Sigmoid colon (tissue), 7 donors: ENCODE measurements around the gene ZFPM1. TPM values are rescaled to one million over a fixed set of nuclear protein-coding genes. Genes with fewer than 3 reads are reported as not detected.

Experiments
- DNase-seq: peaks from one replicate; pipeline ENCODE4 v3.0.0-alpha.2; 2019
- H3K27ac ChIP-seq, 4 donors: fragments of 200-600 bp; sonication (generic); one replicate each; pipeline ENCODE4 v1.5.1; 2016 to 2019; ENCODE audit warnings: mild to moderate bottlenecking in 1 of 4
- H3K27me3 ChIP-seq, 3 donors: fragments of 200-600 bp; sonication (generic); one replicate each; pipeline ENCODE4 v1.5.1; 2019; ENCODE audit warnings: mild to moderate bottlenecking in 1 of 3
- H3K36me3 ChIP-seq, 4 donors: fragments of 200-600 bp; sonication (generic); one replicate each; pipeline ENCODE4 v1.5.1; 2016 to 2019
- H3K4me1 ChIP-seq, 4 donors: fragments of 200-600 bp; sonication (generic); one replicate each; pipeline ENCODE4 v1.5.1; 2017 to 2019
- H3K4me3 ChIP-seq, 4 donors: fragments of 200-600 bp; sonication (generic); one replicate each; pipeline ENCODE4 v1.5.1; 2017 to 2019; ENCODE audit warnings: mild to moderate bottlenecking in 2 of 4, moderate library complexity in 1 of 4
- H3K9me3 ChIP-seq, 4 donors: fragments of 200-600 bp in 3 of 4; sonication (generic) in 3 of 4; one replicate each; pipeline versions ENCODE4 v1.5.1 to v1.6.1; 2013 to 2019
- CTCF ChIP-seq, 4 experiments: fragments of 450-650 bp in 3 of 4; fragments of 200-600 bp in 1 of 4; IDR thresholded peaks; one replicate each; pipeline ENCODE4 v1.5.1; 2016 to 2019; ENCODE audit warnings: antibody characterized with exemption in 4 of 4, mild to moderate bottlenecking in 3 of 4, moderate library complexity in 2 of 4
- EP300 ChIP-seq, 4 donors: sonication (generic); formaldehyde crosslinking; IDR thresholded peaks; one replicate each; pipeline ENCODE4 v1.6.1; 2017; ENCODE audit warnings: antibody characterized with exemption in 4 of 4
- POLR2A ChIP-seq, 2 donors: fragments of 450-650 bp; IDR thresholded peaks; one replicate each; pipeline ENCODE4 v1.6.1; 2016; ENCODE audit warnings: antibody characterized with exemption in 2 of 2, mild to moderate bottlenecking in 2 of 2, moderate library complexity in 2 of 2
- POLR2AphosphoS5 ChIP-seq, 4 donors: sonication (generic); formaldehyde crosslinking; IDR thresholded peaks; one replicate each; pipeline ENCODE4 v1.6.1; 2017; ENCODE audit warnings: antibody characterized with exemption in 4 of 4
- WGBS, 2 donors: extraction: QIAGEN DNeasy Blood & Tissue Kit; methylation state at CpG; one replicate each; pipeline ENCODE4 v1.1.7; 2013; 5-methylcytosine and 5-hydroxymethylcytosine counted together
- intact Hi-C: fragments of 100-400 bp; cut with DNase I; formaldehyde crosslinking; loops from one replicate; pipeline ENCODE4 v1.15.1; 2023
- polyA plus RNA-seq, 3 donors: library from polyadenylated mRNA; stranded (reverse); fragments of 200-250 nt; gene quantifications; one replicate each; pipeline ENCODE4 v1.2.3, GENCODE V29; 2013
- total RNA-seq, 4 donors: library from RNA; depleted of rRNA; stranded (reverse); fragments of >200 nt; gene quantifications; one replicate each; pipeline ENCODE4 v1.1.0, GENCODE V29; 2016
- donor health status: healthy with polysubstance abuse.
- donor health status: Bipolar disorder and iron deficiency.
- donor health status: healthy.

ZFPM1 gene
- total and polyA plus RNA-seq, 7 donors = 0.27 to 3.7 (median 0.66) TPM

DNA sequence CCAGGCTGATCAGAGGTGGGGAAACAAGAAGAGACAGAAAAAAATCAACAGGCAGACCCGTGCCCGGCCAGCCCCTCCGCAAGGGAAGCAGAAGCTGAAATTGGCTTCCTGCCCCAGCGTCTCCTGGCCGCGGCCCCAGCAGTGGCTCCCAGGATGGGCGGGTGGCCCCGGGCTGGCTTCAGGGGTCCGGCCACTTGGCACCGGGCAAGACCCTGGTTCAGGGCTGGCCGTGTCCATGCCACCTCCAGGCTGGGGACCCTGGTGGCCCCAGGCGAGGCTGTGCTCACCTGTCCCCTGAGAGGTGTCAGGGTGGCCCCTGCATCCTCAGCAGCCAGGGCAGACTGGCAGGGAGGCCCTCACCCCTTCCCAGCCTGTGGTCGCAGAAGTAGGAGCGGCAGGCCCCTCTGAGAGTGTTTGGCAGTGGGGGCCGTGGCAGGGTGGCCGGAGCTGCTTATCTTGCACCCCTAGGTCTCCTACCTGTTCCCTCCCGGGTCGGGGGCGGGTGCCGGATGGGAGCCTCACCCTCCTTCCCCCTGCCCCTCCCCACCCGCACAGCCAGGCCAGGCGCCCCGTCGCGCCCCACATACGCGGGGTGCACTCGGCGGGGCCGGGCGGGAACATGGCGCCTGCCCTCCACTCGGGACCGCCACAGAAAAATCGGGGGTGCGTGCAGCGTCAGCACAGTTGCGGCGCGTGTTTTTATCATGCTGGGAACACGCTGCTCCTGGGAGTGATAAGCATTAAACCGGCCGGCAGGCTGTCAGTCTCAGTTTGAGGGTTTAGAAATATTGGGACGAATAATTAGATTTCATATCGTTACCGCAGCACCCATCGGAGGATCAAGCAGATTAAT, 70.5 kb downstream of the ZFPM1 start:
- H3K4me3 ChIP-seq = no peak overlapping the region
- 65 to 78% methylated on average over 47 of the region's 47 CpGs for WGBS, 2 donors
- TF ChIP-seq POLR2A (IDR thresholded peaks at IDR 0.05) (no peak), EP300 (IDR thresholded peaks at IDR 0.05) (no peak), POLR2AphosphoS5 (IDR thresholded peaks at IDR 0.05) (no peak), CTCF (IDR thresholded peaks at IDR 0.05) (no peak)
- no peak overlapping the region for H3K27ac ChIP-seq
- no peak for DNase-seq
- H3K4me1 ChIP-seq = peaks cover 0 to 24% (median 13%) of the 10 kb centered on the region in 4 donors
- H3K27me3 ChIP-seq = peaks cover 8 to 68% (median 56%) of the 10 kb centered on the region in 3 donors
- H3K36me3 ChIP-seq = no peaks in the 10 kb centered on the region
- intact Hi-C loops = no loop called here
- no peaks in the 10 kb centered on the region for H3K9me3 ChIP-seq

DNA sequence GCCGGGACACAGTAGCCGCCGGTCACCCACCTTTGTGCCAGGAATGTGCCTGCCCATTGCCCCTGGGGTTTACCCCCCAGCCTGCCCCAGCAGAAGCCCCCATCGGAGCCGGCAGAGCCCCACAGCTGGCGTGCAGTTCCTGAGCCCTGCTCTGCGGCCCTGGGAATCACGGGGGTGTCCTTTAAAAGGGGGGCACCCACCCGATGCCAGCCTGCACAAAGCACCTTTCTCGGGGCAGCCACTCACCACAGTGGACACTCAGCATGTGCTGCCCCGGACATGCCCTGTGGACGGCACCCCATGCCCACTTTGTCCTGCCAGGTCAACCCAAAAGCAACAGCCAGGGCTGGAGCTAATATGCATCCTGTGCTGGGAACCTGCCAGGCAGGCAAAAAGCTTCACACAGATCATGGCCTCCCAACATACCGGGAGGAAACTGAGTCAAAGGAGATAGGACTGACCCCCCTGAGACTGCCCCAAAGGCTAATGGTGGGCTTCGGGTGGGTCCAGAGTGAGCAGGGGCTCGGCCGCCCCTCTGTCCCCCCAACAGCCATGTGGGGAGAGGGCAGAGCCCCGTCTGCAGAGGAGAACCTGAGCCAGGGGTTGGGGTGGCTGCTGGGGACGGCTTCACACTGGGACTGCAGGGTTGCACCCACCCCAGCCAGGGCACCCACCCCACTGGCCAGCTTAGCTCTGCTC, 71.3 kb downstream of the ZFPM1 start:
- intact Hi-C loops = no loop called here
- H3K4me3 ChIP-seq = no peak overlapping the region
- WGBS, 2 donors = 75 to 77% methylated on average over 18 of the region's 18 CpGs
- H3K4me1 ChIP-seq = peaks cover 0 to 24% (median 13%) of the 10 kb centered on the region in 4 donors
- peaks cover 8 to 60% (median 49%) of the 10 kb centered on the region in 3 donors for H3K27me3 ChIP-seq
- TF ChIP-seq EP300 (IDR thresholded peaks at IDR 0.05) (no peak), POLR2AphosphoS5 (IDR thresholded peaks at IDR 0.05) (no peak), POLR2A (IDR thresholded peaks at IDR 0.05) (no peak), CTCF (IDR thresholded peaks at IDR 0.05) (no peak)
- H3K36me3 ChIP-seq = no peaks in the 10 kb centered on the region
- DNase-seq = no peak
- no peaks in the 10 kb centered on the region for H3K9me3 ChIP-seq
- H3K27ac ChIP-seq = no peak overlapping the region

DNA sequence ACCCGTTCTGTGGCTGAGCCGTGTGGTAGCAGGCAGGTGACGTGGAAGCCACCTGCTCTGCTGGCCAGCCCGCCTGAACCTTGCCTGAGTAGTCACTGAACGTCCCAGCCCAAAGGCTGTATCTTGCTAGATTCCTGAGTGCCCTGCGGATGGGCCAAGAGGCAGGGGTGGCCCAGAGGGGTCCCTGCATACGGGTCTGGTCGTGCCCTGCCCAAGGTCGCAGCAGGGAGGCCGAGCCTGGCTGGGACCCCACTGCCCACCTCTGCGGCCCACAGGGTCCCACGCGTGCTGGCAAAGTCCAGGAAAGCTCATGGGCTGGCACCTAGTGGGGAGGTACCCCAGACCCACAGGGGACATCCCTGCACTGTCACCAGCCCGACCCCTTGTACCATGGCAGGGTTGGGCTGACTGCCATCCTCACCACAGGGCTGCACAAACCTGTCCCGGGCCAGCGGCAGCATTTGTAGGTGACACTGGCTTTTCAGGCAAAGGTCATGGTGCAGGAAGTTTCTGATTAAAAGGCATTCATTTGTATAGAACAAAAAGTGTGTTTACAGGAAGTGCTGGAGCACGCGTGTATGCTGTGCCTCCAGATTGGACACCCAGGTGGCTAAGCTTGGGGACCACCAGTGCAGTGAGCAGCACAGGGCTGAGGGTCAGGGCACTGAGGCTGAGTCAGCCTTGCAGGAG, 72.0 kb downstream of the ZFPM1 start:
- intact Hi-C loops = no loop called here
- H3K27ac ChIP-seq = no peak overlapping the region
- WGBS, 2 donors = 35 to 60% methylated on average over 18 of the region's 18 CpGs
- no peak for DNase-seq
- H3K27me3 ChIP-seq = peaks cover 8 to 53% (median 42%) of the 10 kb centered on the region in 3 donors
- H3K36me3 ChIP-seq = peaks cover 0 to 3% (median 0%) of the 10 kb centered on the region in 4 donors
- H3K9me3 ChIP-seq = no peaks in the 10 kb centered on the region
- H3K4me3 ChIP-seq = no peak overlapping the region
- TF ChIP-seq EP300 (IDR thresholded peaks at IDR 0.05) (no peak), CTCF (IDR thresholded peaks at IDR 0.05) (no peak), POLR2AphosphoS5 (IDR thresholded peaks at IDR 0.05) (no peak), POLR2A (IDR thresholded peaks at IDR 0.05) (no peak)
- H3K4me1 ChIP-seq = peaks cover 0 to 24% (median 13%) of the 10 kb centered on the region in 4 donors

DNA sequence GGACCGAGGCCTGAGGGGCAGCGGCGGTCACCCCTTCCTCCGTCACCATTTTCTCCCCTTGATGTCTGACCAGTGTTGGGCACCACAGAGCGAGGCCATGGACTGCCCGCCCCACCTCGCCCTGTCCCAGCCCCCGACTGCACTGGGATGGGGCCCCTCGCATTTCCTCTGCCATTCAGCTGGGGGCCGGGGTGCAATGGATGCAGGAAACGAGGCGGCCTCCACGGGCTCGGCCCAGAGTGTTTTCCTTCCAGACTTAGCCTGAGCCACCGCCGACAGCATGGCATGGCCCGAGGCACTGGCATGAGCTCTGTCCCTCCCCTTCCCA, 72.5 kb downstream of the ZFPM1 start:
- H3K4me3 ChIP-seq = no peak overlapping the region
- TF ChIP-seq POLR2A (IDR thresholded peaks at IDR 0.05) (no peak), EP300 (IDR thresholded peaks at IDR 0.05) (no peak), CTCF (IDR thresholded peaks at IDR 0.05) (no peak), POLR2AphosphoS5 (IDR thresholded peaks at IDR 0.05) (no peak)
- no peaks in the 10 kb centered on the region for H3K9me3 ChIP-seq
- peaks cover 0 to 24% (median 13%) of the 10 kb centered on the region in 4 donors for H3K4me1 ChIP-seq
- WGBS, 2 donors = 55 to 65% methylated on average over 17 of the region's 17 CpGs
- DNase-seq = no peak
- intact Hi-C loops = no loop called here
- H3K36me3 ChIP-seq = peaks cover 0 to 3% (median 0%) of the 10 kb centered on the region in 4 donors
- H3K27me3 ChIP-seq = peaks cover 8 to 48% (median 41%) of the 10 kb centered on the region in 3 donors
- H3K27ac ChIP-seq = no peak overlapping the region
